Measurements from ENCODE around the gene MSS51. TPM values are rescaled to one million over a fixed set of nuclear protein-coding genes. Genes with fewer than 3 reads are reported as not detected.

MSS51 gene
- total RNA-seq, result 0.24 and 0.85 TPM in 2 replicates

GRCh38 chr10:73433538-73433867, at the start of gene MSS51:
TSS of gene MSS51 (minus strand) at chr10:73433561. CDS start at chr10:73428284, 5,277 bp downstream.

GRCh38 chr10:73413528-73414229, 19.7 kb downstream of the MSS51 start, which contains the start of gene ANXA7:
TSS of gene ANXA7 (minus strand) at chr10:73414058. CDS start at chr10:73400856, 13,202 bp downstream.

Other genes with a start within 250 kb of the MSS51 start
- gene DNAJC9, start 186.3 kb downstream of the MSS51 start, total RNA-seq, result 21.7 and 30.4 TPM in 2 replicates
- gene MRPS16, start 180.9 kb downstream of the MSS51 start, total RNA-seq, result 69.4 and 85.5 TPM in 2 replicates
- 0.96 and 1.3 TPM in 2 replicates for gene CFAP70, start 74.7 kb downstream of the MSS51 start, total RNA-seq
- 109 and 124 TPM in 2 replicates for gene ANXA7, start 19.5 kb downstream of the MSS51 start, total RNA-seq
- 19.2 and 19.8 TPM in 2 replicates for gene PPP3CB, start 62.5 kb upstream of the MSS51 start, total RNA-seq
- gene USP54, start 157.8 kb upstream of the MSS51 start, total RNA-seq, result 10.4 and 17.6 TPM in 2 replicates
- not detected in 2 replicates for gene MYOZ1, start 207.9 kb upstream of the MSS51 start, total RNA-seq
- not detected in 2 replicates for gene SYNPO2L, start 222.5 kb upstream of the MSS51 start, total RNA-seq